ENCODE results near the gene FBN3.
"Not testable (repeated sequence)": the region's sequence is repeated elsewhere in the genome, so short reads cannot be mapped to it uniquely, and the experiment has no call there.

FBN3 gene

GRCh38 chr19:8149261-8150094 lies at the start of gene FBN3:
Gene FBN3, minus strand, starts transcription at chr19:8149592. Its CDS starts 2,112 bp downstream, at chr19:8147480.
- no peak for FAIRE-seq

- FAIRE-seq, result no peak
Measured at GRCh38 chr19:8196271-8196927, 47.0 kb upstream of the FBN3 start.

DNA sequence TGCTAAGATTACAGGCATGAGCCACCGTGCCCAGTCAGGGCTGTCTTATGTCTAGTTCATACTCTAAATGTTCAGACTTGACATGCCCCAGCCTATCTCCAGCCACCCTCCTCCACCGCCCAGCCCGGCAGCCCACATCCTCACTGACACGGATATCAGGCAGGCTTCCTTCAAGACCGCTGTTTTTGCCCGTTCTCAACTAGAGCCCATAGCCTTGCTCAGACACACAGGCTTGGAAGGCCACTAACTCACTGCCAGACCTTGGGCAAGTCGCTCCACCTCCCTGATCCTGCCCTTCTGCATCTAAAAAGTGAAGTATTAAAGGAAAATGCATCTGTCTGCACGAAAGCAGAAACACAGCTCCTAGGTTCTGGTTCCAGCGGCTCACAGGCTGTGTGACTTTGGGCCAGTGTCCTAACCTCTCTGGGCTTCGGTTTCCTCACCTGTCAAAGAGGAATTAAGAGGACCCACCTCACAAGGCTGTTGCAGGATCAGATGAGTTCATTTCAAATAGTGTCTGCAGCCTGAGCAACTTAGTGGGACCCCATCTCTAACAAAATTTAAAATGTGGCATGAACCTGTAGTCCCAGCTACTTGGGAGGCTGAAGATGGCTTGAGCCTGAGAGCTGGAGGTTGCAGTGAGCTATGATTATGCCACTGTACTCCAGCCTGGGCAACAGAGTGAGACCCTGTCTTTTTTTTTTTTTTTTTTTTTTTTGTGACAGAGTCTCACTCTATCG lies 45.3 kb upstream of the FBN3 start:
- FAIRE-seq, result no peak

DNA sequence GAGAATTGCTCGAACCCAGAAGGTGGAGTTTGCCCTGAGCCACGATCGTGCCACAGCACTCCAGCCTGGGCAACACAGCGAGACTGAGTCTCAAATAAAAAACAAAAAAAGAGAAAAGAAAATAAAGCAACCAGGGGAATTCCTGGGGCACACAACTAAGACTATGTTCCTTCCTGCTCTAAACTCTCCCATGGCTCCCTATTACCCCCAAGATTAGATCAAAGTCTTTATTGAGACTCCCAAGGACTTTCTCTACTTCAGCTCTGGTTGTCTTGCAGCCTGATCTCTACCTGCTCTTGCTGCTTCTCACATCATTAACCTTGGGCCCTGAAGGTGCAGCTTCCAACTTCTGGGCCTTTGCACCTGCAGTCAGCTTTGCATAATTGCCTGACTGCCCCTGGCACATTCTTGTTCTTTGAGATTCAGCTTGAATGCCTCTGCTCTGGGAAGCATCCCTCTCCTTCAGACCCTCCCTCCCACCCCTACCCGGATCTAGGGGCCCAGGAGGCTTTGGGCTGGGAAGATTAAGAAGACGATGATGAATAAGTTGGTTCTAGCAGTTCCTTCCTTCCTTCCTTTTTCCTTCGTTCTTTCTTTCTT lies 42.9 kb upstream of the FBN3 start:
- no peak for FAIRE-seq

DNA sequence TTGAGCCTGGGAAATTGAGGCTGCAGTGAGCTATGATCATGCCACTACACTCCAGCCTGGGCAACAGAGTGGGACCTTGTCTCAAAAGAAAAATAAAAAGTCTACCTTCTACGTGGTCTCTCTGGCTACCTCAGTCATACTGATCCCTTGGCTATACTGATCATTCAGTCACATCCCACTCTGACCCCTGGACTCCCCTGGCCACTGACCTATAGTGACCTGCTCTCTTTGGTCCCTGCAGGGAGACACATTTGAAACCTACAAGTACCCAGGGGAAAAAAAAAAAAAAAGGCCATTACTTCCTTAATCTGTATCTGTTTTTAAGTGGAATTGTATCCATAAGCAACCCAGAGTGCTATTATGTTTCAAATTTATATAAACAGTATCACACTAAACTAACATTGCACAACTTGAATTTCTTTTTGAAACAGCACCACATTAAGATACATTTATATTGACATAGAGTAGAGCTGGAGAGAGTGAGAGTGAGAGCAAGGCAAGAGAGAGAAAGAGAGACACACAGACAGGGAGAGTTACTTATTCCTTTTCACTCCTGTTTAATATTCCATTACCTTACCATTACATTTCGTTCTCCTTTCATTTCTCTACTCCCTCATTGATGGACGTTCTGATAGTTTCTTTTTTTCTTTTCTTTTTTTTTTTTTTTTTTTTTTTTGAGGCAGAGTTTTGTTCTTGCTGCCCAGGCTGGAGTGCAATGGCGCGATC lies 36.1 kb upstream of the FBN3 start:
- FAIRE-seq, result no peak

DNA sequence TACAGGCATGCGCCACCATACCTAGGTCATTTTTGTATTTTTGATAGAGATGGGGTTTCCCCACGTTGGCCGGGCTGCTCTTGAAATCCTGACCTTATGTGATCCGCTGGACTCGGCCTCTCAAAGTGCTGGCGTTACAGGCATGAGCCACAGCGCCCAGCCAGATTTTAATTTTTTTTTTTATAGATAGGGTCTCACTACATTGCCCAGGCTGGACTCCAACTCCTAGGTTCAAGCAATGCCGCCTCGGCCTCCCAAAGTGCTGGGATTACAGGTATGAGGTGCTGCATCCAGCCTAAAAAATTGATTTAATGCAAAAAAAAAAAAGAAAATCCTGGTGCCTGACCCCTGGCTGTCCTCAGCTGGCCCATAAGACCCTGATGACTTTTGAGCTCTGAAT lies 34.9 kb upstream of the FBN3 start:
- no peak for FAIRE-seq

- no peak for FAIRE-seq
Measured at GRCh38 chr19:8180018-8180417, 30.6 kb upstream of the FBN3 start.

- FAIRE-seq, result no peak
Measured at GRCh38 chr19:8174706-8175105, 25.3 kb upstream of the FBN3 start.

DNA sequence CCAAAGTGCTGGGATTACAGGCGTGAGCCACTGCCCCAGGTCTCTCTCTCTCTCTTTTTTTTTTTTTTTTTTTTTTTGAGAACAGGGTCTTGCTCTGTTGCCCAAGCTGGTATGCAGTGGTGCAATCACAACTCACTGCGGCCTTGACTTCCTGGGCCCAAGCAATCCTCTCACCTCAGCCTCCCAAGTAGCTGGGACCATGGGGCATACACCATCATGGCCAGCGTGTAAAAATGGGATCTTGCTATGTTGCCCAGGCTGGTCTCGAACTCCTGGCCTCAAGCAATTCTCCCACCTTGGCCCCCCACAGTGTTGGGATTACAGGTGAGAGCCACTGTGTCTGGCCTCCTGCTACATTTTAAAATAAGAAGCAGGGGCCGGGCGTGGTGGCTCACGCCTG lies 19.1 kb upstream of the FBN3 start:
- no peak for FAIRE-seq

GRCh38 chr19:8167985-8168384 lies 18.6 kb upstream of the FBN3 start:
- FAIRE-seq, result no peak

GRCh38 chr19:8163759-8164158 lies 14.4 kb upstream of the FBN3 start:
- FAIRE-seq, result no peak

DNA sequence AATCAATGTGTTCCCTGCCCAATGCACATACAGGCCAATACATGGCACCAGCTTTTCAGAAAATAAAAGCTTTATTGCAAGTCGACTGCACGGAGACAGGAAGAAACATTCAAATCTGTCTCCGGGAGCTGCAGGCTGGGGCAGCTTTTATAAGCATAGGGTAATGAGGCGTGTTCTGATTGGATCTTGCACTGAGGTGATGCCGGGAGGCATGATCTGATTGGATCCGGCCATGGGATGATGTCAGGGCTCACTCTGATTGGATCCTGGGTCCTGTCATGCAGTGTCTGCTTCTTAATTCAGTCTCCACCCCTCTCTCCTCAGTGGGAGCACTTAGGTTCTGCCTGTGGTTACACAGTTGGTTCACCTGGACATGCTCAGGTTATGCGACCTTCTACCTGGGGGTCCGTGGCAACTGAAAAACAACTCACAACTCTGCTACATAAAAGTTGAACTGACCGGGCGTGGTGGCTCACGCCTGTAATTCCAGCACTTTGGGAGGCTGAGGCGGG lies 11.8 kb upstream of the FBN3 start:
- no peak for FAIRE-seq

GRCh38 chr19:8159322-8159721 lies 9.9 kb upstream of the FBN3 start:
- not testable (repeated sequence) for FAIRE-seq

DNA sequence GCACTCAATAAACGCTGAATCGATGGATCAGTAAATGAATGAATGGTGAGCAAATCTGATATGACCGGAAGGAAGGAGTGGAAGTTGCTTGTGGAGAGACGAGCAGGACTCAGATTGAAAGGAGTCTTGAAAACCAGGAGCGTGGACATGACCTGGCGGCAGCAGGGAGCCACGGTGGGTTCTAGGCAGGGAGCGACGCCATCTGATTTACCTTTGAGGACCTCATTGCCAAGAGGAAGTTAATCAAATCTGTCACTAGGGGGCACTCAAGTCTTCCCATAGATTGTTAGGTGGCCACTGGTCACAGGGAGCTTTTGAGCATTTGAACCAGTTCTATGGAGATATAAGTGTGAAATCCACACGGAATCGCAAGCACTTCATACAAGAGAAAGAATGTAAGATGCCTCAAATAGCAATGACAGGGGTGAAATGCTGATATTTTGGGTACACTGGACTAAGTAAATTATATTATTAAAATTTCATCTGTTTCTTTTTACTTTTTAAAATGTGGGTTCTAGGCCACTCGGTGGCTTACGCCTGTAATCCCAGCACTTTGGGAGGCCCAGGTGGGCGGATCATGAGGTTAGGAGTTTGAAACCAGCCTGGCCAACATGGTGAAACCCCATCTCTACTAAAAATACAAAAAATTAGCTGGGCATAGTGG lies 9.2 kb upstream of the FBN3 start:
- FAIRE-seq, result no peak

DNA sequence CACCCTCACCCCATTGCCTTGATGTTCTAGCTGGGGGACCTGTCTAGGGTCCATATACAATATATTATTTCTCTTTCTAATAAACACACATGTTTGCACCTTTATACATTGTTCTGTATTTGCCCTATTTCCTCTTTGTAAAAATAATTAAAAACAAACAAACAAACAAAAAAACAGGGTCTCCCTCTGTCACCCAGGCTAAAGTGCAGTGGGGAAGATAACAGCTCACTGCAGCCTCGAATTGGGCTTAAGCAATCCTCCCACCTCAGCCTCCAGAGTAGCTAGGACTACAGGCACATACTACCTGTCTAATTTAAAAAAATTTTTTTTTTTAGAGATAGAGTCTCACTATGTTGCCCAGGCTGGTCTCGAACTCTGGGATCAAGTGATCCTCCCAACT lies 5.9 kb upstream of the FBN3 start:
- FAIRE-seq, result no peak

GRCh38 chr19:8154014-8154413 lies 4.6 kb upstream of the FBN3 start:
- not testable (repeated sequence) for FAIRE-seq

DNA sequence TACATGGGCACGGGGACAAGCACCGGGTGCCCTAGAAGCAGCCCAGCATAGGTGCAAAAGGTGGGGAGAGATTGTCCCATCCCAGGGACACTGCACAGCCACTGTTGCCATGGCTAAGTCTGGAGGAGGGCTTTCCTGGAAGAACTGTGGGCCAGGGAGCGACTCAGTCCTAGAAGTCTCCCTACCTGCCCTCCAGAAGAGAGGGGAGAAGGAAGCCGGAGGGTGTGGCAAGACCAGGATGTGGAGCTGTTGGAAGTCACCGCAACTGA lies 2.3 kb upstream of the FBN3 start:
- FAIRE-seq, result no peak

GRCh38 chr19:8150998-8151766 lies 1.8 kb upstream of the FBN3 start:
- FAIRE-seq, result no peak

DNA sequence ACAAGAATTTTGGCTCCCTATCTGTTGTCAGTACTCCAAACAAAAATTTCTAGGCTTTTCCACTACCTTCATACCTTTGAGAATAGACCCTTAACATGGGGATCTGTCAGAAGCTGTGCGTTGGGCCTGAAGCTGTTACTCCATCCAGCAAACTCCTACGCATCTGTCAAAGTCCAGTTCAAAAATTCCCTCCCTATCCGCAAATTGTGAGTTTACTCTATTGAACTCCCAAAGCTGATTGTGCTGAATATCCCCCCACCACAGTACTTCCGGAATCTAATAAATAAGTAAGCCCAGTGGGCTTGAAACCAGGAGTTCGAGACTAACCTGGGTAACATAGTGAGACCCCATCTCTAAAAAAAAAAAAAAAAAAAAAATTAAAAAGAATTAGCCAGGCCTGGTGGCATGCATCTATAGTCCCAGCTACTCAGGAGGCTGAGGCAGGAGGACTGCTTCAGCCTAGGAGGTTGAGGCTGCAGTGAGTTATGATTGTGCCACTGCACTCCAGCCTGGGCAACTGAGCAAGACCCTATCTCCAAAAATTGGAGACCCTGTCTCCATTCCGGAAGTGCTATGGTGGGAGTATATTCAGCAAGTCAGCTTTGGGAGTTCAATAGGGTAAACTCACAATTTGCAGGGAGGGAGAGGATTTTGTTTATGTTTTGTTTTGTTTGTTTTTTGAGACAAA lies 930 bp upstream of the FBN3 start:
- FAIRE-seq, result no peak

DNA sequence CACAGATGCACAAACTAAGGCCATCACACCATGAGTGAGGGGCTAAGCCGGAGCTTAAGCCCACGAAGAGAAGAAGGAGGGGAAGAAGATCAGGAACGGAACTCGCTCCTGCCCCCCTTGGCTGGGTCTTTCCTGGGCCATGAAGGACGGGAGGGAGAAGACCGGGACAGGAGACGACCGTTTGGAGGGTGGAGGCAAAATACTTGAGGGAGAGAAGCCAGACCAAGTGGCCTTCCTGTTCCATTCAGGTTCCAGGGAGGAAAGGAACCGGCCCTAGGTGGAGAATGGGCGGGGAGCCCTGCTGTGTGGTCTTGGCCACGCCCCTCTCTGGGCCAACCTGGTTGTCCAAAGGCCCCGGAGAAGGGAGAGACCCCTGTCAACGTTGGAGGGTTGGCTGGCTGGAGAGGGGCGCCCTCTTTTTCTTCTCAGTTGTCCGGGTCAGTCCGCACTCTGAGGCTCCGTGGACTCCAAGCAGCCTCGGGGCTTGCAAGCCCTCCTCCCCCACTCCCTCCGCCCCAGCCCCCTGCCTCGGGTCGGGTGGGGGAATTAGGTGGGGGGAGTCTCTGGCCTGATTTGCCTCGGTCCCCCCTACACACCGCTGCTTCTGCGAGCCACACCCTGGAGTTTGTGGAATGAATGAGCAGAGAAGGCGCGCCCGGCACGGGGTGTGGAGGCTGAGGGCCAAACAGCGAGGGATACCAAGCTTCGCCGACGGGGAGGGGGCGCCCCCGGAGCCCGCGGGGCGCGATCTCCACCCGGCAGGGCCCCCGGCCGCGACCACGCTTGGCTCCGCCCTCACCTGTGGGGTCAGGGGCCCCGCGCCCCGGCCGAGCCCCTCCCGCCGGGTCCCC lies 757 bp downstream of the FBN3 start:
- no peak for FAIRE-seq

Data from endometrium (tissue), 2 donors.